HepG2 (cell line): ENCODE data around the gene ATP5F1E. TPM values are rescaled to one million over a fixed set of nuclear protein-coding genes. Genes with fewer than 3 reads are reported as not detected.

Source experiments
- CBX1 ChIP-seq: IDR thresholded peaks from one replicate; pipeline ENCODE4 v1.6.1; 2016; ENCODE audit warnings: antibody characterized with exemption, low read depth
- CREM ChIP-seq, 2 experiments: sonication (generic) in 1 of 2; formaldehyde crosslinking in 1 of 2; IDR thresholded peaks; 2 replicates each; pipeline versions ENCODE4 v1.4.0 to v1.6.1; 2016 to 2020; ENCODE audit warnings: antibody characterized with exemption in 1 of 2, mild to moderate bottlenecking in 1 of 2, missing genetic modification reagents in 1 of 2
- FOXO1 ChIP-seq: sonication (generic); formaldehyde crosslinking; IDR thresholded peaks from 2 replicates; pipeline ENCODE4 v1.4.0; 2020; ENCODE audit warnings: missing genetic modification reagents
- GATA4 ChIP-seq: sonication (generic); IDR thresholded peaks from 2 replicates; pipeline ENCODE4 v1.6.1; 2016; ENCODE audit warnings: antibody characterized with exemption, low read depth, borderline replicate concordance
- HOXA9 ChIP-seq: sonication (generic); formaldehyde crosslinking; IDR thresholded peaks from 2 replicates; pipeline ENCODE4 v1.8.1; 2022; ENCODE audit warnings: missing genetic modification reagents, mild to moderate bottlenecking, moderate library complexity, borderline replicate concordance
- JUND ChIP-seq: sonication (generic); formaldehyde crosslinking; IDR thresholded peaks from 2 replicates; pipeline ENCODE4 v1.8.0; 2022; ENCODE audit warnings: mild to moderate bottlenecking, missing genetic modification reagents
- KDM5A ChIP-seq: fragments of 200-600 bp; sonication (generic); IDR thresholded peaks from 2 replicates; pipeline ENCODE4 v1.7.0; 2018; ENCODE audit warnings: antibody characterized with exemption, mild to moderate bottlenecking, low read length, borderline replicate concordance
- MED13 ChIP-seq: sonication (generic); formaldehyde crosslinking; IDR thresholded peaks from 2 replicates; pipeline ENCODE4 v1.5.0; 2020; ENCODE audit warnings: missing genetic modification reagents
- MZF1 ChIP-seq: sonication (generic); formaldehyde crosslinking; IDR thresholded peaks from 2 replicates; pipeline ENCODE4 v1.8.1; 2023; ENCODE audit warnings: mild to moderate bottlenecking, missing genetic modification reagents, borderline replicate concordance
- NR2F2 ChIP-seq: IDR thresholded peaks from 2 replicates; pipeline ENCODE4 v1.6.1; 2012; ENCODE audit warnings: low read depth, inconsistent platforms, borderline replicate concordance
- RBFOX2 ChIP-seq: fragments of 200-400 bp; formaldehyde crosslinking; IDR thresholded peaks from 2 replicates; pipeline ENCODE4 v1.6.1; 2017; ENCODE audit warnings: low read depth, mild to moderate bottlenecking, low read length
- RNF2 ChIP-seq: fragments of 450-650 bp; conservative IDR thresholded peaks from 2 replicates; pipeline ENCODE4 v1.6.1; 2016; ENCODE audit warnings: low read depth
- THAP11 ChIP-seq: IDR thresholded peaks from 2 replicates; pipeline ENCODE4 v1.6.1; 2016; ENCODE audit warnings: missing biosample characterization, missing genetic modification reagents
- ZNF282 ChIP-seq: fragments of 450-650 bp; IDR thresholded peaks from 2 replicates; pipeline ENCODE4 v1.6.1; 2018; ENCODE audit not compliant: partially characterized antibody
- ZNF343 ChIP-seq: sonication (generic); formaldehyde crosslinking; IDR thresholded peaks from 2 replicates; pipeline ENCODE4 v1.4.0; 2020; ENCODE audit warnings: mild to moderate bottlenecking, missing genetic modification reagents
- ZNF564 ChIP-seq: sonication (generic); formaldehyde crosslinking; IDR thresholded peaks from 2 replicates; pipeline ENCODE4 v1.8.1; 2023; ENCODE audit warnings: mild to moderate bottlenecking, missing genetic modification reagents
- ZNF629 ChIP-seq: sonication (generic); formaldehyde crosslinking; conservative IDR thresholded peaks from 2 replicates; pipeline ENCODE4 v1.5.0; 2020; ENCODE audit warnings: missing genetic modification reagents
- ZNF670 ChIP-seq: sonication (generic); formaldehyde crosslinking; IDR thresholded peaks from 2 replicates; pipeline ENCODE4 v1.8.0; 2022; ENCODE audit warnings: mild to moderate bottlenecking, missing genetic modification reagents, borderline replicate concordance
- polyA plus RNA-seq, 8 experiments: library from polyadenylated mRNA; depleted of rRNA in 3 of 8; stranded (reverse) in 7 of 8; unstranded in 1 of 8; fragments of >200 nt; fragmentation: Illumina TruSeq in 4 of 8; extraction: Trizol in 4 of 8; gene quantifications; 2 replicates each; pipeline versions ENCODE4 v1.2.1 to v1.2.3, GENCODE V29; 2011 to 2016; ENCODE audit warnings: low read depth in 4 of 8, missing spikeins in 1 of 8, mixed read lengths in 1 of 8; ENCODE audit not compliant: insufficient read depth in 1 of 8
- total RNA-seq, 5 experiments: library from RNA; depleted of rRNA; stranded (reverse); fragments of >200 nt; fragmentation: Illumina TruSeq; extraction: Trizol; gene quantifications; 2 replicates each; pipeline ENCODE4 v1.2.3, GENCODE V29; 2016; ENCODE audit warnings: low read depth in 1 of 5
- TF ChIP-seq, protein P1 (sequence below): sonication (generic); formaldehyde crosslinking; conservative IDR thresholded peaks from 2 replicates; pipeline ENCODE4 v1.8.1; 2023; ENCODE audit warnings: missing genetic modification reagents
- TF ChIP-seq, protein P2 (sequence below): conservative IDR thresholded peaks from 2 replicates; pipeline ENCODE4 v1.6.1; 2018; ENCODE audit warnings: missing genetic modification reagents
- TF ChIP-seq, protein P3 (sequence below): IDR thresholded peaks from 2 replicates; pipeline ENCODE4 v1.4.0; 2020; ENCODE audit warnings: mild to moderate bottlenecking, missing genetic modification reagents

ATP5F1E gene
- total and polyA plus RNA-seq, 2 of the 13 experiments (the other 11 are each of a cell fraction or from before 2014, with no cell fraction given) = 121 to 134 TPM

DNA sequence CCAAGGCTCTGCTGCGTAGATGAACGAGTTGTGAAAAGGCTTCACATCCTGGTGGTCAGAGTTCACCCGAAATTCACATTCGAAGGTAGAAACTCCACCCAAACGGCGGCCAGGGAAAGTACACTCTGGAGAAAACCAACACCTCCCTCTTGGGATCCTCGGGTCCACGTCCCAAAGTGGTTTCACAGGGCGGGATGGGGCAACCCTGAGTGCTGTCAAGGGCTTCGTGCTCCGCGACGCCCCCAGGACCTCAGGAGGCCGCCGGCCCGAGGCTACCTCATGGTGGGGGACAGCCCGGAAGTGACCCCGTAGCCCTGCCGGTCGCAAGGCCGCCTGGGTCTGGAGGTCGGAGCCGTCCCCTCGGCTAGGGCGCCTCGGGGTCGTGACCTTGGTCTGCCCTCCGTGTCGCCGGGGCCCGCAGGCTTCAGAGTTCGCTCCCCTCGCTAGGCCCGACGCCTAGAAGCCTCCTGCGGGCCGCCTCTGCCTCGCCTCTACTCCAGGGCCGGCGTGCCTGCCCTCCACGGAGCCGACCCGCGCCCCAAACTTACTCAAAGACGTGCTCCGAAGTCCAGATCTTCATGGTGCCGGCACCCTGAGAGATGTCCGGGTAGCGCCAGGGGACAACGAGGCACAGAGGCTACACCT, 10.1 kb upstream of the ATP5F1E start, which contains the start of gene PRELID3B (continued):
- TF ChIP-seq KDM5A = no peak
- peak; percentile 82; the same call in 1 of the 2 replicates for TF ChIP-seq ZNF343 (CRISPR knock-in tag)
- TF ChIP-seq, protein P1, sequence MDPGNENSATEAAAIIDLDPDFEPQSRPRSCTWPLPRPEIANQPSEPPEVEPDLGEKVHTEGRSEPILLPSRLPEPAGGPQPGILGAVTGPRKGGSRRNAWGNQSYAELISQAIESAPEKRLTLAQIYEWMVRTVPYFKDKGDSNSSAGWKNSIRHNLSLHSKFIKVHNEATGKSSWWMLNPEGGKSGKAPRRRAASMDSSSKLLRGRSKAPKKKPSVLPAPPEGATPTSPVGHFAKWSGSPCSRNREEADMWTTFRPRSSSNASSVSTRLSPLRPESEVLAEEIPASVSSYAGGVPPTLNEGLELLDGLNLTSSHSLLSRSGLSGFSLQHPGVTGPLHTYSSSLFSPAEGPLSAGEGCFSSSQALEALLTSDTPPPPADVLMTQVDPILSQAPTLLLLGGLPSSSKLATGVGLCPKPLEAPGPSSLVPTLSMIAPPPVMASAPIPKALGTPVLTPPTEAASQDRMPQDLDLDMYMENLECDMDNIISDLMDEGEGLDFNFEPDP (CRISPR knock-in tag) = no peak
- TF ChIP-seq, protein P2, sequence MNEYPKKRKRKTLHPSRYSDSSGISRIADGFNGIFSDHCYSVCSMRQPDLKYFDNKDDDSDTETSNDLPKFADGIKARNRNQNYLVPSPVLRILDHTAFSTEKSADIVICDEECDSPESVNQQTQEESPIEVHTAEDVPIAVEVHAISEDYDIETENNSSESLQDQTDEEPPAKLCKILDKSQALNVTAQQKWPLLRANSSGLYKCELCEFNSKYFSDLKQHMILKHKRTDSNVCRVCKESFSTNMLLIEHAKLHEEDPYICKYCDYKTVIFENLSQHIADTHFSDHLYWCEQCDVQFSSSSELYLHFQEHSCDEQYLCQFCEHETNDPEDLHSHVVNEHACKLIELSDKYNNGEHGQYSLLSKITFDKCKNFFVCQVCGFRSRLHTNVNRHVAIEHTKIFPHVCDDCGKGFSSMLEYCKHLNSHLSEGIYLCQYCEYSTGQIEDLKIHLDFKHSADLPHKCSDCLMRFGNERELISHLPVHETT (CRISPR knock-in tag) = no peak
- TF ChIP-seq NR2F2 = no peak
- TF ChIP-seq ZNF282 = no peak
- TF ChIP-seq ZNF629 (CRISPR knock-in tag) = no peak
- TF ChIP-seq MZF1 (CRISPR knock-in tag) = 0 out of 2 replicates have a peak, but pooled peaks have one; percentile 11
- peak; percentile 91; the same call in 1 of the 2 replicates for TF ChIP-seq ZNF670 (CRISPR knock-in tag)
- no peak for TF ChIP-seq HOXA9 (CRISPR knock-in tag)
- TF ChIP-seq ZNF564 (CRISPR knock-in tag) = peak; percentile 73; the same call in 1 of the 2 replicates
- TF ChIP-seq, protein P3, sequence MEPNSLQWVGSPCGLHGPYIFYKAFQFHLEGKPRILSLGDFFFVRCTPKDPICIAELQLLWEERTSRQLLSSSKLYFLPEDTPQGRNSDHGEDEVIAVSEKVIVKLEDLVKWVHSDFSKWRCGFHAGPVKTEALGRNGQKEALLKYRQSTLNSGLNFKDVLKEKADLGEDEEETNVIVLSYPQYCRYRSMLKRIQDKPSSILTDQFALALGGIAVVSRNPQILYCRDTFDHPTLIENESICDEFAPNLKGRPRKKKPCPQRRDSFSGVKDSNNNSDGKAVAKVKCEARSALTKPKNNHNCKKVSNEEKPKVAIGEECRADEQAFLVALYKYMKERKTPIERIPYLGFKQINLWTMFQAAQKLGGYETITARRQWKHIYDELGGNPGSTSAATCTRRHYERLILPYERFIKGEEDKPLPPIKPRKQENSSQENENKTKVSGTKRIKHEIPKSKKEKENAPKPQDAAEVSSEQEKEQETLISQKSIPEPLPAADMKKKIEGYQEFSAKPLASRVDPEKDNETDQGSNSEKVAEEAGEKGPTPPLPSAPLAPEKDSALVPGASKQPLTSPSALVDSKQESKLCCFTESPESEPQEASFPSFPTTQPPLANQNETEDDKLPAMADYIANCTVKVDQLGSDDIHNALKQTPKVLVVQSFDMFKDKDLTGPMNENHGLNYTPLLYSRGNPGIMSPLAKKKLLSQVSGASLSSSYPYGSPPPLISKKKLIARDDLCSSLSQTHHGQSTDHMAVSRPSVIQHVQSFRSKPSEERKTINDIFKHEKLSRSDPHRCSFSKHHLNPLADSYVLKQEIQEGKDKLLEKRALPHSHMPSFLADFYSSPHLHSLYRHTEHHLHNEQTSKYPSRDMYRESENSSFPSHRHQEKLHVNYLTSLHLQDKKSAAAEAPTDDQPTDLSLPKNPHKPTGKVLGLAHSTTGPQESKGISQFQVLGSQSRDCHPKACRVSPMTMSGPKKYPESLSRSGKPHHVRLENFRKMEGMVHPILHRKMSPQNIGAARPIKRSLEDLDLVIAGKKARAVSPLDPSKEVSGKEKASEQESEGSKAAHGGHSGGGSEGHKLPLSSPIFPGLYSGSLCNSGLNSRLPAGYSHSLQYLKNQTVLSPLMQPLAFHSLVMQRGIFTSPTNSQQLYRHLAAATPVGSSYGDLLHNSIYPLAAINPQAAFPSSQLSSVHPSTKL (CRISPR knock-in tag) = peak; percentile 19; the same call in 1 of the 2 replicates
- TF ChIP-seq THAP11 = peak; percentile 44
- peak; percentile 68 for TF ChIP-seq RBFOX2
- no peak for TF ChIP-seq GATA4
- TF ChIP-seq FOXO1 (CRISPR knock-in tag) = no peak
- TF ChIP-seq CBX1 = peak; percentile 33
- TF ChIP-seq CREM (IDR thresholded peaks at IDR 0.05) = no peak
- TF ChIP-seq CREM (CRISPR knock-in tag; IDR thresholded peaks at IDR 0.05) = no peak
- no peak for TF ChIP-seq JUND
- TF ChIP-seq RNF2 = 0 out of 2 replicates have a peak, but pooled peaks have one; percentile 42
- TF ChIP-seq MED13 (CRISPR knock-in tag) = 0 out of 2 replicates have a peak, but pooled peaks have one; percentile 36
